MCF 10A (cell line): Measurements from ENCODE around the gene KCNMA1. TPM values are rescaled to one million over a fixed set of nuclear protein-coding genes. Genes with fewer than 3 reads are reported as not detected.

Experiments
- BruUV-seq: library from RNA; stranded (reverse); fragments of 400-500 nt; replicated peaks from 2 replicates; lab custom pipeline; 2021; lab: Mats Ljungman, UMichigan
- CTCF ChIA-PET: fragments of 300-600 bp; sonication (Branson Sonifier 250); formaldehyde crosslinking; extraction: SDS; loops from one replicate; lab custom pipeline; 2021; ENCODE audit warnings: antibody characterized with exemption, inconsistent platforms; lab: Yijun Ruan, JAX
- POLR2A ChIA-PET: fragments of 300-600, 350-650 bp; sonication (Branson Sonifier 250); formaldehyde crosslinking; extraction: SDS; loops from one replicate; lab custom pipeline; 2020; ENCODE audit warnings: antibody characterized with exemption, inconsistent platforms; lab: Yijun Ruan, JAX
- DNase-seq: peaks from one replicate; pipeline ENCODE4 v3.0.0-alpha.2; 2018; ENCODE audit not compliant: unreplicated experiment
- H3K27ac Mint-ChIP-seq: one replicate; pipeline ENCODE4 v1.8.0; 2022; ENCODE audit warnings: mild to moderate bottlenecking, low read depth, mixed read lengths; ENCODE audit not compliant: unreplicated experiment
- H3K27me3 Mint-ChIP-seq: one replicate; pipeline ENCODE4 v1.8.0; 2022; ENCODE audit warnings: mixed read lengths; ENCODE audit not compliant: insufficient read depth, unreplicated experiment
- H3K36me3 Mint-ChIP-seq: one replicate; pipeline ENCODE4 v1.8.0; 2022; ENCODE audit warnings: mild to moderate bottlenecking, moderate library complexity, mixed read lengths; ENCODE audit not compliant: insufficient read depth, unreplicated experiment
- H3K4me1 Mint-ChIP-seq: one replicate; pipeline ENCODE4 v1.8.0; 2022; ENCODE audit warnings: mixed read lengths; ENCODE audit not compliant: insufficient read depth, unreplicated experiment
- H3K4me3 Mint-ChIP-seq: one replicate; pipeline ENCODE4 v1.8.0; 2022; ENCODE audit warnings: mild to moderate bottlenecking, moderate library complexity, mixed read lengths; ENCODE audit not compliant: unreplicated experiment
- H3K9me3 Mint-ChIP-seq: one replicate; pipeline ENCODE4 v1.8.0; 2022; ENCODE audit warnings: mixed read lengths; ENCODE audit not compliant: unreplicated experiment
- CTCF ChIP-seq: fragments of 200-600 bp; IDR thresholded peaks from one replicate; pipeline ENCODE4 v1.8.0; 2022; ENCODE audit warnings: antibody characterized with exemption, mild to moderate bottlenecking; ENCODE audit not compliant: unreplicated experiment
- intact Hi-C: fragments of 100-400 bp; cut with micrococcal nuclease; formaldehyde crosslinking; loops from 2 replicates; pipeline ENCODE4 v1.14.1; 2022
- total RNA-seq: library from RNA; stranded (reverse); gene quantifications from 2 replicates; pipeline ENCODE4 v1.2.3, GENCODE V29; 2022

Gene KCNMA1
- total RNA-seq, 1 experiment from 2014 or later, result 7.5 TPM

GRCh38 chr10:77397103-77397502 lies 240.5 kb downstream of the KCNMA1 start:
- Mint-ChIP-seq H3K36me3 (peaks cover 6% of the 10 kb centered on the region), H3K4me3 (no peak overlapping the region), H3K27me3 (no peaks in the 10 kb centered on the region), H3K27ac (no peak overlapping the region), H3K4me1 (peaks cover 29% of the 10 kb centered on the region), H3K9me3 (no peaks in the 10 kb centered on the region)
- no TSS peak for BruUV-seq
- no peak for DNase-seq
- intact Hi-C loops, result no loop called here
- CTCF ChIA-PET, result interaction anchor here (1.4 to 1.5 kb wide), 2 partner anchors 135 to 244 kb away, joined by 3 read pairs; no protein-coding TSS in a partner anchor
- POLR2A ChIA-PET, result interaction anchor here (0.6 kb wide), 1 partner anchor 227 kb away, joined by 3 read pairs; no protein-coding TSS in a partner anchor
- TF ChIP-seq CTCF, result no peak

- intact Hi-C loops, result no loop called here
- ChIA-PET CTCF (interaction anchor here (0.6 to 1.5 kb wide), 3 partner anchors 136 to 315 kb away, joined by 3 to 4 read pairs (median 3); no protein-coding TSS in a partner anchor), POLR2A (no interaction called here)
- DNase-seq, result no peak
- H3K4me3 Mint-ChIP-seq, result no peak overlapping the region
- no peaks in the 10 kb centered on the region for H3K9me3 Mint-ChIP-seq
- H3K36me3 Mint-ChIP-seq, result peaks cover 6% of the 10 kb centered on the region
- H3K27me3 Mint-ChIP-seq, result no peaks in the 10 kb centered on the region
- H3K4me1 Mint-ChIP-seq, result peaks cover 29% of the 10 kb centered on the region
- H3K27ac Mint-ChIP-seq, result no peak overlapping the region
- no TSS peak for BruUV-seq
- no peak for TF ChIP-seq CTCF
Measured at GRCh38 chr10:77396290-77396689, 241.3 kb downstream of the KCNMA1 start.

GRCh38 chr10:77393821-77394501 lies 243.6 kb downstream of the KCNMA1 start:
- CTCF ChIA-PET, result interaction anchor here (0.7 to 6.2 kb wide), 9 partner anchors 9 to 274 kb away, joined by 3 to 95 read pairs (median 4); no protein-coding TSS in a partner anchor
- BruUV-seq, result no TSS peak
- Mint-ChIP-seq H3K27ac (peak overlapping the region; percentile 18), H3K36me3 (no peaks in the 10 kb centered on the region), H3K27me3 (no peaks in the 10 kb centered on the region), H3K4me1 (peaks cover 37% of the 10 kb centered on the region), H3K4me3 (no peak overlapping the region), H3K9me3 (no peaks in the 10 kb centered on the region)
- intact Hi-C loops, result loop anchor here (2.0 to 5.0 kb wide), 3 partner anchors 193 to 363 kb away; no protein-coding TSS in a partner anchor
- no peak for TF ChIP-seq CTCF
- POLR2A ChIA-PET, result interaction anchor here (0.6 to 1.9 kb wide), 6 partner anchors 23 to 223 kb away, joined by 3 to 5 read pairs (median 4); no protein-coding TSS in a partner anchor
- peak; percentile 52 for DNase-seq

- intact Hi-C loops, result loop anchor here (2.0 to 5.0 kb wide), 3 partner anchors 194 to 364 kb away; no protein-coding TSS in a partner anchor
- DNase-seq, result no peak
- no peaks in the 10 kb centered on the region for H3K36me3 Mint-ChIP-seq
- peaks cover 37% of the 10 kb centered on the region for H3K4me1 Mint-ChIP-seq
- H3K9me3 Mint-ChIP-seq, result no peaks in the 10 kb centered on the region
- no peak overlapping the region for H3K4me3 Mint-ChIP-seq
- ChIA-PET CTCF (interaction anchor here (0.7 to 6.2 kb wide), 12 partner anchors 9 to 275 kb away, joined by 3 to 95 read pairs (median 4); partner anchors contain the start of gene KCNMA1), POLR2A (interaction anchor here (0.7 to 1.9 kb wide), 8 partner anchors 23 to 307 kb away, joined by 3 to 5 read pairs (median 3); no protein-coding TSS in a partner anchor)
- BruUV-seq, result no TSS peak
- no peak for TF ChIP-seq CTCF
- peak overlapping the region; percentile 18 for H3K27ac Mint-ChIP-seq
- H3K27me3 Mint-ChIP-seq, result no peaks in the 10 kb centered on the region
Measured at GRCh38 chr10:77393411-77393810, 244.2 kb downstream of the KCNMA1 start.
